ENCODE measurements around the gene MCF2L2. TPM values are rescaled to one million over a fixed set of nuclear protein-coding genes. Genes with fewer than 3 reads are reported as not detected.

The MCF2L2 gene
- total and polyA plus RNA-seq, 2 of the 13 experiments (the other 11 are each of a cell fraction or from before 2014, with no cell fraction given), result not detected

DNA sequence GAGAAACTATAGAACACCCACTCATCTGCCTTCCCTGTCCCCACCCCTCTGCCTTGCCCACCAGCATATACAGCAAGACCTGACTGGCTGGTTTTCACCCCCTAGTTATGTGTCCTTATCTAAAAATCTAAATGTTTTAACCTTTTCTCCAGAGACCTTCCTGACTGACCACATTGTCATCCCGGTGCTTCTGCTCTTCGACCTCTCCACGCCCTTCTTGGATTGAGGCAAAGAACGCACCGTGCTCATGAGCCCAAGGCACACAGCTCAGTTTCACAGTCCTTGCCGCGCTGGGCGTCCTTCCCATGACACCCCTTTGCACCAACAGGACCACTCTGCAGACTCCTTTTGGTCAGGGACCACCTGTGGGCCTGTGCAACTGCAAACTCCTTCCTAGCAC is 112.7 kb downstream of the MCF2L2 start:
- no TSS peak for BruUV-seq (replicated peaks)
- in situ Hi-C loops (cut with HindIII; ENCODE audit: extremely low pct_ligation_motif_present, low pct_unique_long_range_greater_than_20kb), result no loop called here
- POLR2A ChIA-PET, result no interaction called here
- Histone ChIP-seq H3K9ac (ENCODE audit: insufficient read depth, low read depth, low read length) (no peak overlapping the region), H3K36me3 (replicated peaks in 1 of 2; ENCODE audit: control insufficient read depth in 1 of 2, insufficient read depth in 2 of 2, low read length in 2 of 2) (no peaks in the 10 kb centered on the region), H4K20me1 (ENCODE audit: insufficient read depth, low read length) (no peaks in the 10 kb centered on the region), H3K4me2 (ENCODE audit: low read depth, low read length) (no peak overlapping the region), H3K79me2 (ENCODE audit: insufficient read depth, low read length) (no peaks in the 10 kb centered on the region), H3K4me3 (replicated peaks in 1 of 3; ENCODE audit: insufficient read depth in 1 of 3, low read depth in 2 of 3, low read length in 3 of 3) (no peak overlapping the region), H3K9me3 (ENCODE audit: low read length) (no peaks in the 10 kb centered on the region), H2AFZ (ENCODE audit: low read length) (no peak overlapping the region), H3K4me1 (ENCODE audit: insufficient read depth, low read length) (no peaks in the 10 kb centered on the region), H3K27ac (ENCODE audit: extremely low read length, insufficient read depth, low read length) (no peak overlapping the region), H3K27me3 (ENCODE audit: control insufficient read depth in 1 of 2, insufficient read depth in 2 of 2, low read length in 2 of 2) (peaks cover 2 to 15% of the 10 kb centered on the region in 2 experiments; a peak in 2 of 5 replicates)
- intact Hi-C loops (cut with micrococcal nuclease; ENCODE audit: unreplicated experiment), result no loop called here
- no peak for TF ChIP-seq ZNF556 (CRISPR knock-in tag; IDR thresholded peaks at IDR 0.05; ENCODE audit: borderline replicate concordance)
- no peak for TF ChIP-seq SRF (IDR thresholded peaks at IDR 0.05; ENCODE audit: low read depth, low read length)
- TF ChIP-seq ZNF10 (CRISPR knock-in tag; IDR thresholded peaks at IDR 0.05; ENCODE audit: borderline replicate concordance, low read depth), result no peak
- no peak for TF ChIP-seq ZFAT (CRISPR knock-in tag; conservative IDR thresholded peaks at IDR 0.05)
- TF ChIP-seq ZNF432 (CRISPR knock-in tag; IDR thresholded peaks at IDR 0.05; ENCODE audit: borderline replicate concordance), result no peak
- TF ChIP-seq TOE1 (CRISPR knock-in tag; IDR thresholded peaks at IDR 0.05), result no peak
- no peak for TF ChIP-seq JUNB (CRISPR knock-in tag; IDR thresholded peaks at IDR 0.05; ENCODE audit: borderline replicate concordance)
- no peak for TF ChIP-seq HDAC1 (CRISPR knock-in tag; IDR thresholded peaks at IDR 0.05)
- no peak for TF ChIP-seq SUZ12 (IDR thresholded peaks at IDR 0.05; ENCODE audit: low read depth, low read length)
- TF ChIP-seq FOXC1 (CRISPR knock-in tag; IDR thresholded peaks at IDR 0.05; ENCODE audit: borderline replicate concordance), result no peak
- CTCF ChIA-PET (ENCODE audit: low intra/inter-chr PET ratio, low total read pairs), result no interaction called here
- ATAC-seq, result no peak
- no peak for DNase-seq (ENCODE audit: low spot score)
- 27% methylated on average over 8 of the region's 8 CpGs for WGBS (ENCODE audit: low lambda C conversion rate)
- no peak for FAIRE-seq

DNA sequence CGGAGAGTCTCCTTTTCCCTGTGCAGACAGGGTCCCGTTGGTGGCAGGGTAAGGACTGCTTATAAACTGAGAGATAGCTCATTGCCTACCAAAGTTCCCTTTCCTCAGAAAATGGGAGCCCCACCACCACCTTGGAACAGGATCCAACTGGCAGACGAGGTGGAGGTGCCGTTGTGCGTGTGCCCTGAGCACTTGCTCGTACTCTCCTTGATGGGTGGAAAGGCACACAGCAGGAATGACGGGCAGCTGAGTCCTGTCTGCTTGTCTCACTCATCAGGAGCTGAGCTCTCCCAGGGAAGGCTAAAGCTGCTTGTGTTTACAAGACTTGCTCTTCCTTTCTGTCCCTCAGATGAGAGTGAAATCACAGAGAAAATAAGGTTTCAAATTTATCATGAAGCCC is 114.7 kb downstream of the MCF2L2 start:
- intact Hi-C loops (cut with micrococcal nuclease; ENCODE audit: unreplicated experiment), result no loop called here
- H3K9ac ChIP-seq (ENCODE audit: insufficient read depth, low read depth, low read length), result no peak overlapping the region
- no peaks in the 10 kb centered on the region for H3K79me2 ChIP-seq (ENCODE audit: insufficient read depth, low read length)
- no peaks in the 10 kb centered on the region for H3K9me3 ChIP-seq (ENCODE audit: low read length)
- 38% methylated on average over 7 of the region's 7 CpGs for WGBS (ENCODE audit: low lambda C conversion rate)
- FAIRE-seq (no peak), DNase-seq (ENCODE audit: low spot score) (no peak), ATAC-seq (no peak)
- peaks cover 10% of the 10 kb centered on the region for H3K4me1 ChIP-seq (ENCODE audit: insufficient read depth, low read length)
- in situ Hi-C loops (cut with HindIII; ENCODE audit: extremely low pct_ligation_motif_present, low pct_unique_long_range_greater_than_20kb), result no loop called here
- BruUV-seq (replicated peaks), result no TSS peak
- H3K4me2 ChIP-seq (ENCODE audit: low read depth, low read length), result no peak overlapping the region
- no peaks in the 10 kb centered on the region for H3K36me3 ChIP-seq (replicated peaks in 1 of 2; ENCODE audit: control insufficient read depth in 1 of 2, insufficient read depth in 2 of 2, low read length in 2 of 2)
- H4K20me1 ChIP-seq (ENCODE audit: insufficient read depth, low read length), result no peaks in the 10 kb centered on the region
- H3K27ac ChIP-seq (ENCODE audit: extremely low read length, insufficient read depth, low read length), result no peak overlapping the region
- no peak overlapping the region for H2AFZ ChIP-seq (ENCODE audit: low read length)
- CTCF ChIA-PET (ENCODE audit: low intra/inter-chr PET ratio, low total read pairs), result no interaction called here
- no peak overlapping the region for H3K4me3 ChIP-seq (replicated peaks in 1 of 3; ENCODE audit: insufficient read depth in 1 of 3, low read depth in 2 of 3, low read length in 3 of 3)
- POLR2A ChIA-PET, result no interaction called here
- peaks cover 2 to 15% of the 10 kb centered on the region in 2 experiments; a peak in 2 of 5 replicates for H3K27me3 ChIP-seq (ENCODE audit: control insufficient read depth in 1 of 2, insufficient read depth in 2 of 2, low read length in 2 of 2)
- TF ChIP-seq MBNL3 (CRISPR knock-in tag; conservative IDR thresholded peaks at IDR 0.05) (no peak), ZNF616 (CRISPR knock-in tag; IDR thresholded peaks at IDR 0.05; ENCODE audit: low read depth) (no peak), DMAP1 (CRISPR knock-in tag; IDR thresholded peaks at IDR 0.05) (no peak), HOXD1 (CRISPR knock-in tag; IDR thresholded peaks at IDR 0.05) (no peak), KMT2B (CRISPR knock-in tag; IDR thresholded peaks at IDR 0.05) (no peak), RFX5 (IDR thresholded peaks at IDR 0.05; ENCODE audit: low read depth, low read length) (no peak), ERF (CRISPR knock-in tag; IDR thresholded peaks at IDR 0.05) (no peak), ATF1 (CRISPR knock-in tag; IDR thresholded peaks at IDR 0.05) (no peak), ZNF441 (CRISPR knock-in tag; IDR thresholded peaks at IDR 0.05; ENCODE audit: borderline replicate concordance) (no peak), AHR (CRISPR knock-in tag; IDR thresholded peaks at IDR 0.05) (no peak)
- TF ChIP-seq, protein P1, sequence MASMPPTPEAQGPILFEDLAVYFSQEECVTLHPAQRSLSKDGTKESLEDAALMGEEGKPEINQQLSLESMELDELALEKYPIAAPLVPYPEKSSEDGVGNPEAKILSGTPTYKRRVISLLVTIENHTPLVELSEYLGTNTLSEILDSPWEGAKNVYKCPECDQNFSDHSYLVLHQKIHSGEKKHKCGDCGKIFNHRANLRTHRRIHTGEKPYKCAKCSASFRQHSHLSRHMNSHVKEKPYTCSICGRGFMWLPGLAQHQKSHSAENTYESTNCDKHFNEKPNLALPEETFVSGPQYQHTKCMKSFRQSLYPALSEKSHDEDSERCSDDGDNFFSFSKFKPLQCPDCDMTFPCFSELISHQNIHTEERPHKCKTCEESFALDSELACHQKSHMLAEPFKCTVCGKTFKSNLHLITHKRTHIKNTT (CRISPR knock-in tag; IDR thresholded peaks at IDR 0.05), result no peak
- TF ChIP-seq, protein P2, sequence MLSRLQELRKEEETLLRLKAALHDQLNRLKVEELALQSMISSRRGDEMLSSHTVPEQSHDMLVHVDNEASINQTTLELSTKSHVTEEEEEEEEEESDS (CRISPR knock-in tag; IDR thresholded peaks at IDR 0.05; ENCODE audit: borderline replicate concordance), result no peak

All from HepG2 (cell line).